22Rv1 (cell line): ENCODE results near the gene C14orf119.

Experiments
- H3K27ac ChIP-seq: fragments of 450-650 bp; 2 replicates; pipeline ENCODE4 v1.5.1; 2017
- CTCF ChIP-seq: fragments of 450-650 bp; IDR thresholded peaks from 2 replicates; pipeline ENCODE4 v1.5.1; 2017; ENCODE audit warnings: mild to moderate bottlenecking
- ZFX ChIP-seq: fragments of 450-650 bp; IDR thresholded peaks from 2 replicates; pipeline ENCODE4 v1.6.1; 2017; ENCODE audit warnings: antibody characterized with exemption, borderline replicate concordance

The C14orf119 gene

GRCh38 chr14:23119363-23120327 lies 24.3 kb downstream of the C14orf119 start:
- no peak overlapping the region for H3K27ac ChIP-seq
- TF ChIP-seq ZFX (no peak), CTCF (no peak)

- H3K27ac ChIP-seq: no peak overlapping the region
- TF ChIP-seq CTCF: peak; percentile 100
- no peak for TF ChIP-seq ZFX
Observed at GRCh38 chr14:23120541-23121251, 25.4 kb downstream of the C14orf119 start.

- TF ChIP-seq CTCF (no peak), ZFX (no peak)
- H3K27ac ChIP-seq: no peak overlapping the region
Observed at GRCh38 chr14:23121361-23121771, 26.1 kb downstream of the C14orf119 start.

GRCh38 chr14:23122086-23122485 lies 26.8 kb downstream of the C14orf119 start:
- H3K27ac ChIP-seq: no peak overlapping the region
- TF ChIP-seq ZFX (no peak), CTCF (no peak)

- TF ChIP-seq CTCF (no peak), ZFX (no peak)
- no peak overlapping the region for H3K27ac ChIP-seq
Observed at GRCh38 chr14:23123419-23123818, 28.1 kb downstream of the C14orf119 start.

GRCh38 chr14:23124337-23124954 lies 29.1 kb downstream of the C14orf119 start:
- no peak for TF ChIP-seq CTCF
- no peak for TF ChIP-seq ZFX
- no peak overlapping the region for H3K27ac ChIP-seq
